GM12878 (cell line): ENCODE results near the gene COTL1. TPM values are rescaled to one million over a fixed set of nuclear protein-coding genes. Genes with fewer than 3 reads are reported as not detected.

ENCODE experiments used
- ATAC-seq: fragments of 200-7000 bp; cut with Tn5 transposase; 3 replicates; pipeline ENCODE4 v1.9.1; 2020; ENCODE audit warnings: mild to moderate bottlenecking, moderate library complexity
- BruUV-seq: library from RNA; stranded (reverse); fragments of 400-500 nt; replicated peaks from 2 replicates; lab custom pipeline; 2021; lab: Mats Ljungman, UMichigan
- CTCF ChIA-PET: fragments of 300-600 bp; sonication (Branson Sonifier 250); formaldehyde crosslinking; extraction: SDS; loops from one replicate; lab custom pipeline; 2021; ENCODE audit warnings: inconsistent platforms; lab: Yijun Ruan, JAX
- POLR2A ChIA-PET: fragments of 350-600 bp; formaldehyde crosslinking; extraction: SDS; loops from one replicate; lab custom pipeline; 2021; ENCODE audit warnings: inconsistent platforms; lab: Charles Lee
- RAD21 ChIA-PET: fragments of 300-600 bp; sonication (Branson Sonifier 250); formaldehyde crosslinking; loops from one replicate; lab custom pipeline; 2023; ENCODE audit warnings: antibody characterized with exemption; ENCODE audit not compliant: unreplicated experiment; lab: Charles Lee
- SMC1A ChIA-PET: fragments of 300-600 bp; sonication (Branson Sonifier 250); formaldehyde crosslinking; loops from one replicate; lab custom pipeline; 2023; ENCODE audit not compliant: unreplicated experiment, uncharacterized antibody; lab: Charles Lee
- DNase-seq: peaks from one replicate; pipeline ENCODE4 v3.0.0-alpha.2; 2011; ENCODE audit warnings: low read depth, low spot score
- FAIRE-seq: peaks from 3 replicates; lab custom pipeline; 2011; peaks lifted over from hg19 to GRCh38; lab: Jason Lieb, UNC
- H2AFZ ChIP-seq: 2 replicates; pipeline ENCODE4 v1.6.0; 2011; ENCODE audit warnings: low read depth, low read length, control low read depth; ENCODE audit not compliant: control insufficient read depth
- H3K27ac ChIP-seq: 2 replicates; pipeline ENCODE4 v1.5.1; 2011; ENCODE audit warnings: control low read depth; ENCODE audit not compliant: control insufficient read depth, insufficient read depth
- H3K27me3 ChIP-seq, 2 experiments: replicated peaks in 1 of 2; 2 replicates each; pipeline versions ENCODE4 v1.6.0 to v1.6.1; 2011; ENCODE audit warnings: low read length in 1 of 2; ENCODE audit not compliant: control insufficient read depth in 2 of 2, insufficient read depth in 2 of 2
- H3K36me3 ChIP-seq, 2 experiments: 2 replicates each; pipeline ENCODE4 v1.5.1; 2011; ENCODE audit warnings: low read length in 1 of 2; ENCODE audit not compliant: control insufficient read depth in 2 of 2, insufficient read depth in 2 of 2
- H3K4me1 ChIP-seq: 2 replicates; pipeline ENCODE4 v1.6.1; 2011; ENCODE audit warnings: mild to moderate bottlenecking, low read length, moderate library complexity, mixed read lengths; ENCODE audit not compliant: control insufficient read depth, insufficient read depth
- H3K4me2 ChIP-seq: 2 replicates; pipeline ENCODE4 v1.6.0; 2011; ENCODE audit warnings: control low read depth; ENCODE audit not compliant: control insufficient read depth, insufficient read depth
- H3K4me3 ChIP-seq: fragments of 200-600 bp; sonication (generic); 2 replicates; pipeline ENCODE4 v1.5.1; 2016
- H3K79me2 ChIP-seq: 2 replicates; pipeline ENCODE4 v1.6.0; 2011; ENCODE audit warnings: low read length; ENCODE audit not compliant: control insufficient read depth, insufficient read depth
- H3K9ac ChIP-seq: 2 replicates; pipeline ENCODE4 v1.8.0; 2011; ENCODE audit warnings: low read length, control low read depth, mixed read lengths; ENCODE audit not compliant: control insufficient read depth, insufficient read depth
- H3K9me3 ChIP-seq: replicated peaks from 3 replicates; pipeline ENCODE4 v1.5.1; 2011; ENCODE audit warnings: mild to moderate bottlenecking, low read length; ENCODE audit not compliant: control insufficient read depth, insufficient read depth
- H4K20me1 ChIP-seq: 2 replicates; pipeline ENCODE4 v1.6.0; 2011; ENCODE audit not compliant: control insufficient read depth, insufficient read depth
- BACH1 ChIP-seq: fragments of 450-650 bp; IDR thresholded peaks from 2 replicates; pipeline ENCODE4 v1.6.1; 2017; ENCODE audit warnings: mild to moderate bottlenecking, borderline replicate concordance
- EED ChIP-seq: sonication (generic); IDR thresholded peaks from 2 replicates; pipeline ENCODE4 v1.6.1; 2016; ENCODE audit warnings: antibody characterized with exemption, low read depth
- FOXK2 ChIP-seq: fragments of 450-650 bp; IDR thresholded peaks from 2 replicates; pipeline ENCODE4 v1.6.1; 2017; ENCODE audit warnings: mild to moderate bottlenecking, moderate library complexity
- FOXM1 ChIP-seq: IDR thresholded peaks from 2 replicates; pipeline ENCODE4 v1.6.1; 2012; ENCODE audit warnings: low read depth, mild to moderate bottlenecking, inconsistent platforms, low read length, moderate library complexity
- LARP7 ChIP-seq: fragments of 450-650 bp; IDR thresholded peaks from 2 replicates; pipeline ENCODE4 v1.6.1; 2017; ENCODE audit warnings: mild to moderate bottlenecking
- MTA3 ChIP-seq: IDR thresholded peaks from 2 replicates; pipeline ENCODE4 v1.6.1; 2012; ENCODE audit warnings: low read length, inconsistent platforms, borderline replicate concordance
- NRF1 ChIP-seq: conservative IDR thresholded peaks from 2 replicates; pipeline ENCODE4 v1.6.1; 2011; ENCODE audit warnings: mild to moderate bottlenecking, low read depth, low read length, improper control_type of control experiment
- RCOR1 ChIP-seq: conservative IDR thresholded peaks from 2 replicates; pipeline ENCODE4 v1.6.1; 2012; ENCODE audit warnings: low read depth, low read length, improper control_type of control experiment
- RUNX3 ChIP-seq: IDR thresholded peaks from 2 replicates; pipeline ENCODE4 v1.6.1; 2012; ENCODE audit warnings: low read length, inconsistent platforms
- SMARCA5 ChIP-seq: fragments of 450-650 bp; IDR thresholded peaks from 2 replicates; pipeline ENCODE4 v1.6.1; 2017; ENCODE audit warnings: mild to moderate bottlenecking
- SRF ChIP-seq, 2 experiments: IDR thresholded peaks; 2 replicates each; pipeline ENCODE4 v1.6.1; 2011; ENCODE audit warnings: low read depth in 2 of 2, low read length in 2 of 2, mild to moderate bottlenecking in 1 of 2, moderate library complexity in 1 of 2
- TAF1 ChIP-seq: IDR thresholded peaks from 2 replicates; pipeline ENCODE4 v1.6.1; 2011; ENCODE audit warnings: mild to moderate bottlenecking, low read depth, low read length, borderline replicate concordance
- USF2 ChIP-seq: IDR thresholded peaks from 2 replicates; pipeline ENCODE4 v1.6.1; 2011; ENCODE audit warnings: low read depth, low read length, improper control_type of control experiment, borderline replicate concordance
- ZBTB11 ChIP-seq: fragments of 450-650 bp; formaldehyde crosslinking; IDR thresholded peaks from 2 replicates; pipeline ENCODE4 v1.5.0; 2022; ENCODE audit warnings: mild to moderate bottlenecking, missing genetic modification characterization
- ZNF207 ChIP-seq: fragments of 450-650 bp; IDR thresholded peaks from 2 replicates; pipeline ENCODE4 v1.6.1; 2014; ENCODE audit warnings: antibody characterized with exemption, mild to moderate bottlenecking, borderline replicate concordance
- ZNF622 ChIP-seq: fragments of 450-650 bp; IDR thresholded peaks from 2 replicates; pipeline ENCODE4 v1.6.1; 2017; ENCODE audit warnings: mild to moderate bottlenecking, inconsistent platforms
- ZSCAN29 ChIP-seq: fragments of 450-650 bp; IDR thresholded peaks from 2 replicates; pipeline ENCODE4 v1.6.1; 2017; ENCODE audit warnings: mild to moderate bottlenecking, moderate library complexity
- WGBS: methylation state at CpG from one replicate; pipeline ENCODE4 v1.1.6; 2016; ENCODE audit warnings: low lambda C conversion rate; ENCODE audit not compliant: insufficient replicate concordance, insufficient coverage; ENCODE audit errors: missing lambda C conversion rate; 5-methylcytosine and 5-hydroxymethylcytosine counted together
- in situ Hi-C: fragments of 300-500 bp; cut with MboI; formaldehyde crosslinking; loops from 9 replicates; pipeline ENCODE4 v1.14.3; 2018; ENCODE audit warnings: mixed read lengths
- intact Hi-C: fragments of 100-400 bp; cut with micrococcal nuclease; formaldehyde crosslinking; loops from one replicate; pipeline ENCODE4 v1.14.2; 2022; ENCODE audit not compliant: unreplicated experiment
- polyA plus RNA-seq, 11 experiments: library from polyadenylated mRNA; depleted of rRNA in 4 of 11; unstranded in 6 of 11; stranded (reverse) in 5 of 11; fragments of >200 nt; fragmentation: Nextera tagmentation in 4 of 11; fragmentation: Illumina TruSeq in 1 of 11; extraction: Ambion mirVana in 4 of 11; extraction: Trizol in 1 of 11; gene quantifications; 1 replicate in 1 of 11; 2 replicates in 10 of 11; pipeline versions ENCODE4 v1.2.1 to v1.2.3, GENCODE V29; 2011 to 2016; ENCODE audit warnings: inconsistent platforms in 2 of 11, missing spikeins in 2 of 11, low read depth in 1 of 11
- total RNA-seq, 4 experiments: library from RNA; depleted of rRNA in 3 of 4; stranded (reverse); fragments of >200 nt in 3 of 4; fragmentation: Illumina TruSeq in 1 of 4; extraction: Trizol in 1 of 4; gene quantifications; 2 replicates each; pipeline versions ENCODE4 v1.2.1 to v1.2.3, GENCODE V29; 2013 to 2021
- TF ChIP-seq, protein P1 (sequence below): IDR thresholded peaks from 2 replicates; pipeline ENCODE4 v1.6.1; 2011; ENCODE audit warnings: mild to moderate bottlenecking, low read depth, low read length, moderate library complexity; ENCODE audit not compliant: insufficient replicate concordance

The COTL1 gene
- total and polyA plus RNA-seq, 10 of the 15 experiments (the other 5 are each of a cell fraction or from before 2014, with no cell fraction given): 140 to 894 (median 330) TPM

- Histone ChIP-seq H3K27ac (no peak overlapping the region), H3K4me3 (no peak overlapping the region), H2AFZ (no peak overlapping the region), H3K9ac (no peak overlapping the region), H3K4me1 (peaks cover 24% of the 10 kb centered on the region), H4K20me1 (no peaks in the 10 kb centered on the region), H3K36me3 (peaks cover 31 to 41% of the 10 kb centered on the region in 2 experiments), H3K27me3 (no peaks in the 10 kb centered on the region), H3K4me2 (no peak overlapping the region), H3K79me2 (peaks cover 3% of the 10 kb centered on the region), H3K9me3 (no peaks in the 10 kb centered on the region)
- BruUV-seq: no TSS peak
- 93% methylated on average over 7 of the region's 7 CpGs for WGBS
- ChIA-PET RAD21 (no interaction called here), SMC1A (no interaction called here), CTCF (interaction anchor here (5.2 kb wide), 1 partner anchor 12 kb away, joined by 50 read pairs; no protein-coding TSS in a partner anchor), POLR2A (no interaction called here)
- ATAC-seq (no peak), DNase-seq (no peak), FAIRE-seq (no peak)
- intact Hi-C loops (no loop called here), in situ Hi-C loops (no loop called here)
- no peak for TF ChIP-seq LARP7
- TF ChIP-seq, protein P1, sequence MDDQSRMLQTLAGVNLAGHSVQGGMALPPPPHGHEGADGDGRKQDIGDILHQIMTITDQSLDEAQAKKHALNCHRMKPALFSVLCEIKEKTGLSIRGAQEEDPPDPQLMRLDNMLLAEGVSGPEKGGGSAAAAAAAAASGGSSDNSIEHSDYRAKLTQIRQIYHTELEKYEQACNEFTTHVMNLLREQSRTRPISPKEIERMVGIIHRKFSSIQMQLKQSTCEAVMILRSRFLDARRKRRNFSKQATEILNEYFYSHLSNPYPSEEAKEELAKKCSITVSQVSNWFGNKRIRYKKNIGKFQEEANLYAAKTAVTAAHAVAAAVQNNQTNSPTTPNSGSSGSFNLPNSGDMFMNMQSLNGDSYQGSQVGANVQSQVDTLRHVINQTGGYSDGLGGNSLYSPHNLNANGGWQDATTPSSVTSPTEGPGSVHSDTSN: no peak
- no peak for TF ChIP-seq NRF1
- TF ChIP-seq ZSCAN29: no peak
- TF ChIP-seq USF2: no peak
- no peak for TF ChIP-seq BACH1
- no peak for TF ChIP-seq MTA3
- TF ChIP-seq FOXK2: no peak
- TF ChIP-seq FOXM1: no peak
- TF ChIP-seq ZBTB11 (CRISPR knock-in tag): no peak
- TF ChIP-seq ZNF622: no peak
- no peak for TF ChIP-seq ZNF207
- TF ChIP-seq EED: no peak
- no peak for TF ChIP-seq SRF (IDR thresholded peaks at IDR 0.05; ENCODE audit: low read depth in 2 of 2, low read length in 2 of 2)
- no peak for TF ChIP-seq SMARCA5
- no peak for TF ChIP-seq RCOR1
- TF ChIP-seq RUNX3: no peak
- no peak for TF ChIP-seq TAF1
These were observed 43.1 kb upstream of the COTL1 start for GRCh38 chr16:84660973-84661372.
